KMS-11 (cell line): ENCODE measurements around the gene KLHL35.

Experiments used
- H2AFZ ChIP-seq: fragments of 200-600 bp; sonication (generic); 2 replicates; pipeline ENCODE4 v1.6.1; 2016; ENCODE audit warnings: antibody characterized with exemption, mixed run types, low read depth
- H3K27ac ChIP-seq: fragments of 200-600 bp; sonication (generic); 2 replicates; pipeline ENCODE4 v1.6.1; 2016; ENCODE audit warnings: mild to moderate bottlenecking, mixed run types
- H3K27me3 ChIP-seq: fragments of 200-600 bp; sonication (generic); 2 replicates; pipeline ENCODE4 v1.6.1; 2017; ENCODE audit warnings: mild to moderate bottlenecking, low read depth, mixed run types, moderate library complexity; ENCODE audit not compliant: insufficient read depth
- H3K36me3 ChIP-seq: fragments of 200-600 bp; sonication (generic); 2 replicates; pipeline ENCODE4 v1.6.1; 2017; ENCODE audit warnings: mild to moderate bottlenecking, mixed run types; ENCODE audit not compliant: insufficient read depth
- H3K4me1 ChIP-seq: fragments of 200-600 bp; sonication (generic); 2 replicates; pipeline ENCODE4 v1.6.1; 2016; ENCODE audit warnings: mild to moderate bottlenecking, low read depth, mixed run types; ENCODE audit not compliant: poor library complexity, severe bottlenecking
- H3K4me2 ChIP-seq: fragments of 200-600 bp; sonication (generic); 2 replicates; pipeline ENCODE4 v1.7.0; 2016; ENCODE audit warnings: mild to moderate bottlenecking, mixed run types
- H3K4me3 ChIP-seq: fragments of 200-600 bp; sonication (generic); IDR thresholded peaks from 2 replicates; pipeline ENCODE4 v1.6.1; 2017; ENCODE audit warnings: low read depth, low read length, mixed read lengths; ENCODE audit not compliant: insufficient read depth
- H3K79me2 ChIP-seq: fragments of 200-600 bp; sonication (generic); 2 replicates; pipeline ENCODE4 v1.6.1; 2016; ENCODE audit warnings: low read depth, mixed run types; ENCODE audit not compliant: insufficient read depth
- H3K9ac ChIP-seq: fragments of 200-600 bp; sonication (generic); 2 replicates; pipeline ENCODE4 v1.6.1; 2016; ENCODE audit warnings: mild to moderate bottlenecking, mixed run types
- H4K20me1 ChIP-seq: fragments of 200-600 bp; sonication (generic); 2 replicates; pipeline ENCODE4 v1.6.1; 2016; ENCODE audit warnings: mild to moderate bottlenecking, mixed run types; ENCODE audit not compliant: insufficient read depth
- TF ChIP-seq, protein P1 (sequence below): fragments of 200-600 bp; sonication (generic); conservative IDR thresholded peaks from 2 replicates; pipeline ENCODE4 v1.6.1; 2017; ENCODE audit warnings: low read depth, mild to moderate bottlenecking, antibody characterized with exemption, low read length, moderate library complexity, mixed read lengths

Gene KLHL35

DNA sequence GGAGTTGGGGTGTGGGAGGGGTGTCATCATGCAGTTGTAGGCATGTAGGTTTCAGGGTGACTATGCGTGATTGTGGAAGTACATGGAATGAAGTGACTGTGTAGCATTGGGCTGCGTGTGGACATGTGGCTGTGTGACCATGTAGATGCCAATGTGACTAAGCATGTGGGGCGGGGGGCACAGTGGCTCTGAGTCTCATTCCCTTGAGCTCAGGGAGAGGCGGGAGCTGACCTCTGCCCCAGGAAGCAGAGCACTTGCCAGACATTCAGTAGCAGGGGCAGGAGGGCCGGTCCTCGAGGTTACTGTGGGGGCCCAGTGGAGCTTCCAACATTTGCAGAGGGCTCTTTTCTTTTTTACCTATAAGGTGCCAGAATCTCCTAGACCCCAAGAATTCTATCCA is 440 bp upstream of the KLHL35 start:
- H4K20me1 ChIP-seq = no peaks in the 10 kb centered on the region
- no peak overlapping the region for H3K9ac ChIP-seq
- no peak overlapping the region for H3K27ac ChIP-seq
- no peaks in the 10 kb centered on the region for H3K27me3 ChIP-seq
- no peaks in the 10 kb centered on the region for H3K36me3 ChIP-seq
- H3K4me2 ChIP-seq = no peak overlapping the region
- no peaks in the 10 kb centered on the region for H3K4me1 ChIP-seq
- TF ChIP-seq, protein P1, sequence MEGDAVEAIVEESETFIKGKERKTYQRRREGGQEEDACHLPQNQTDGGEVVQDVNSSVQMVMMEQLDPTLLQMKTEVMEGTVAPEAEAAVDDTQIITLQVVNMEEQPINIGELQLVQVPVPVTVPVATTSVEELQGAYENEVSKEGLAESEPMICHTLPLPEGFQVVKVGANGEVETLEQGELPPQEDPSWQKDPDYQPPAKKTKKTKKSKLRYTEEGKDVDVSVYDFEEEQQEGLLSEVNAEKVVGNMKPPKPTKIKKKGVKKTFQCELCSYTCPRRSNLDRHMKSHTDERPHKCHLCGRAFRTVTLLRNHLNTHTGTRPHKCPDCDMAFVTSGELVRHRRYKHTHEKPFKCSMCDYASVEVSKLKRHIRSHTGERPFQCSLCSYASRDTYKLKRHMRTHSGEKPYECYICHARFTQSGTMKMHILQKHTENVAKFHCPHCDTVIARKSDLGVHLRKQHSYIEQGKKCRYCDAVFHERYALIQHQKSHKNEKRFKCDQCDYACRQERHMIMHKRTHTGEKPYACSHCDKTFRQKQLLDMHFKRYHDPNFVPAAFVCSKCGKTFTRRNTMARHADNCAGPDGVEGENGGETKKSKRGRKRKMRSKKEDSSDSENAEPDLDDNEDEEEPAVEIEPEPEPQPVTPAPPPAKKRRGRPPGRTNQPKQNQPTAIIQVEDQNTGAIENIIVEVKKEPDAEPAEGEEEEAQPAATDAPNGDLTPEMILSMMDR = no peak
- H2AFZ ChIP-seq = no peak overlapping the region
- no peak overlapping the region for H3K4me3 ChIP-seq
- H3K79me2 ChIP-seq = no peaks in the 10 kb centered on the region

DNA sequence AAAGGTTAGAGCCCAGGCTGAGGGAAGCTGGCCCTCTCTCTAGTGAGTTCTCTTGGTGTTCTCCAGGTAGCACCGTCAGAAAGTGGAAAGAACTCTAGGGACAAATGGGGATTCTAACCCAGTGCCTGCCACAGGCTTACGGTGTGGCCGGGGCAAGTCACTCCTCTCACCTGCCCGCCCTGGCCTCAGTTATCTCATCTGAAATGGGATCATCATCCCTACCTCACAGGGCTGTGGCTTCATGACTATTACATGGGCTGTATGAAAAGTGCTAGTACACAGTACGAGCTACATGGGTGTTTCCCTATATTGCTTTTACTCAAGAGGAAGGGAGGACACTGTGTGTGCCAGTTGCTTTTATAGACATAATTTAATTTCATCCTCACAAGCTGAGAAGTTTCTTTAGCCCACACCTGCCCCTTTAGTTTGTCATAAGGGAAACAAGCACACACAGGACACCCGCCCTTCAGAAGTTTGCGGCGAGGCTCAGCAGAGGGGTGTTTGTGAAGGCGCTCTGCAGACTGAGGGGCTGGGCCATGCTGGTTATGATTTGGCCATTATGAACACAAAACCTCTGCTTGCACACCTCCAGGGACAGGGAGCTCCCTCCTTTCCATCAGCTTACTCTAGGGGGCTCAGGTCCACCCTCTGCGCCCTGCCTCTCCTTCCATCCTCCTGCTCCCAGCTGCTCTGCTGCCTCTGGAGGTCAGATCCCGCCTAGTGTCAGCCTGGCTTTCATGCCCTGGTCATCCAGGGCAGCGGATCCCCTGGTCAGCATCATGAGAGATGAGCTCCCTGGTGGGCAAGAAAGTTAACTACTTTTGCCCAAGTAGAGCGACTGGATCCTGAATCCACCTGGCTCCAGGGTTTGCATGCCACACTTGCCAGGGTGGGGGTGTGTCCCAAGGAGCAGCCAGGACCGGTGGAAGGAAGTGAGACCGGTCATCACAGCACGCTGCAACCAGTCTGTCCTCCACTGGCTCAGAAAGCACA is 1.2 kb downstream of the KLHL35 start:
- Histone ChIP-seq H3K4me1 (no peaks in the 10 kb centered on the region), H4K20me1 (no peaks in the 10 kb centered on the region), H3K4me2 (no peak overlapping the region), H3K27ac (no peak overlapping the region), H3K4me3 (no peak overlapping the region), H3K79me2 (no peaks in the 10 kb centered on the region), H3K9ac (no peak overlapping the region), H3K27me3 (no peaks in the 10 kb centered on the region), H2AFZ (no peak overlapping the region), H3K36me3 (no peaks in the 10 kb centered on the region)
- TF ChIP-seq, protein P1 = no peak

DNA sequence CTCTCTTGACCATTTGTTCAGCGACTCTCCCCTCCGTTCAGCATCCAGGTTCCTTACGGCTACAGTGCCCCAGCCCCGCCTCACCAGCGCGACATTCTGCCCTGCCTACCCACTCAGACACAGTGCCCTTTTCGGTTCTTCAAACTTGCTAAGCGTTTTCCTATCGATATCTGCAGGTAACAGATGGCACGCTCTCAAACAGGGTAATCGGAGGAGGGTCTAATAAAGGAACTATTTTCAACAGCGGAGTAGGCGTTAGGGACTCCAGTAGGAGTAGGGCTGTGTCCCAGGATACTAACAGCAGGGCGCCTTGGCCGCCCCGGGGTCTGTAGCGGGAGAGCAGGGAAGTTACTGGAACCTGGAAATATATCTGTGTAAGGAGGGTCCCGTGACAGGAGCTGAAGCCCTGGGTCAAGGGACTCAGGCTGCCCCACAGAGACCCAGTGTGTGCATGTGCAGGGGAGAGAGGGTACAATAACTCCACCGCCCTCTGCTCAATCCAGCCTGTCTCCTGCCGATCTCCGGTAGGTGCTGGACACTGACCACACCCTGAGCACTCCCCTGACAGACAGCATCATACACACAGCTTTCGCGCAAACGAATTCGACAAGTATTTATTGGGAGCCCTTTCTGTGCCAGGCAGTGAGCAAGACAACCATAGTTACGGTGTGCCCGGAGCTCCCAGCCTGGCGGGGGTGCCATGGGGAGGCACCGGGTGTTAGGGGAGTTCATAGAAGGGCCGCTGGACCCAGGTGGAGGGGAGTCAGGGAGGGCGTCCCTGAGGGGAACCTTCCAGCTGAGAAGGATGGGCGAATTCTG is 2.1 kb downstream of the KLHL35 start:
- Histone ChIP-seq H3K27me3 (no peaks in the 10 kb centered on the region), H3K27ac (no peak overlapping the region)

More for the DNA sequence above, 2.1 kb downstream of the KLHL35 start:
- no peaks in the 10 kb centered on the region for H3K36me3 ChIP-seq
- no peak overlapping the region for H3K4me2 ChIP-seq
- TF ChIP-seq, protein P1 = no peak
- H3K79me2 ChIP-seq = no peaks in the 10 kb centered on the region
- H3K4me1 ChIP-seq = no peaks in the 10 kb centered on the region
- H3K9ac ChIP-seq = no peak overlapping the region
- no peak overlapping the region for H2AFZ ChIP-seq
- H3K4me3 ChIP-seq = no peak overlapping the region
- no peaks in the 10 kb centered on the region for H4K20me1 ChIP-seq
